ENCODE results near the gene VPS33A.

- TF ChIP-seq EZH2 (optimal IDR thresholded peaks at IDR 0.05; ENCODE audit: low read depth, low read length), result no peak
- TF ChIP-seq CTCF (IDR thresholded peaks at IDR 0.05; ENCODE audit: low read length), result no peak
- TF ChIP-seq EZH2phosphoT487 (IDR thresholded peaks at IDR 0.05; ENCODE audit: low read length), result no peak
Measured at GRCh38 chr12:122182887-122183587, 83.3 kb downstream of the VPS33A start, which contains the start of gene LRRC43.
